Measurements from ENCODE around the gene NEDD4L.
"Not testable (repeated sequence)": the region's sequence is repeated elsewhere in the genome, so short reads cannot be mapped to it uniquely, and the experiment has no call there.

Gene NEDD4L

GRCh38 chr18:58272779-58273435, 228.9 kb downstream of the NEDD4L start:
- DNase-seq = no peak

DNA sequence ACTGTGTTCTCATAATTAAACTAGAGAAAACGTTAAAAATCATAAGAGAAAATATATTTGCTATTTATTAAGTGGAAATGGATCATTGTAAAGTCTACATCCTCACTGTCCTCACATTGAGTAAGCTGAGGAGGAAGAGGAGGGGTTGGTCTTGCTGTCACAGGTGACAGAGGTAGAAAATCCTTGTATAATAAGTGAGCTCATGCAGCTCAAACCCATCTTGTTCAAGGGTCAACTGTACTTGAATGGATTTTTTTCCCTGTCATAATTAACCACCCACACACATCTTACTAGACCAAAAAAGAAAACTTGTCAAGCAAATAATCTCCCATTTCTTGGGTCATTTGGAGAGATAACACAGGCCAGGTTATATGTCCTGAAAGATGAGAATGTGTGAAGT, 231.2 kb downstream of the NEDD4L start:
- DNase-seq = no peak

- no peak for DNase-seq
Observed at GRCh38 chr18:58276789-58277739, 233.0 kb downstream of the NEDD4L start.

- no peak for DNase-seq
Observed at GRCh38 chr18:58279504-58280175, 235.6 kb downstream of the NEDD4L start.

GRCh38 chr18:58280191-58280590, 236.2 kb downstream of the NEDD4L start:
- no peak for DNase-seq

DNA sequence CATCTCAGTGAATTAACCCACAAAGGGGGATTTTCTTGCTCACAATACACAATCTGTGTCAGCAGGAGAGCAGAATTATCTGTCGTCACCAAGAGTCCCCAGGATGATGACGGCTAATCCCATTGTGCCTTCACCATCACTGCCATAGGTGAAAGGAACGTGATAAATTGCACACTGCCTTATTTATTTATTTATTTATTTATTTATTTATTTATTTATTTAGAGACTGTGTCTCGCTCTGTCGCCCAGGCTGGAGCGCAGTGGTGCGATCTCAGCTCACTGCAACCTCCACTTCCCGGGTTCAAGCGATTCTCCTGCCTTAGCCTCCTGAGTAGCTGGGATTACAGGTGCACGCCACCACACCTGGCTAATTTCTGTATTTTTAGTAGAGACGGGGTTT, 238.8 kb downstream of the NEDD4L start:
- not testable (repeated sequence) for DNase-seq

DNA sequence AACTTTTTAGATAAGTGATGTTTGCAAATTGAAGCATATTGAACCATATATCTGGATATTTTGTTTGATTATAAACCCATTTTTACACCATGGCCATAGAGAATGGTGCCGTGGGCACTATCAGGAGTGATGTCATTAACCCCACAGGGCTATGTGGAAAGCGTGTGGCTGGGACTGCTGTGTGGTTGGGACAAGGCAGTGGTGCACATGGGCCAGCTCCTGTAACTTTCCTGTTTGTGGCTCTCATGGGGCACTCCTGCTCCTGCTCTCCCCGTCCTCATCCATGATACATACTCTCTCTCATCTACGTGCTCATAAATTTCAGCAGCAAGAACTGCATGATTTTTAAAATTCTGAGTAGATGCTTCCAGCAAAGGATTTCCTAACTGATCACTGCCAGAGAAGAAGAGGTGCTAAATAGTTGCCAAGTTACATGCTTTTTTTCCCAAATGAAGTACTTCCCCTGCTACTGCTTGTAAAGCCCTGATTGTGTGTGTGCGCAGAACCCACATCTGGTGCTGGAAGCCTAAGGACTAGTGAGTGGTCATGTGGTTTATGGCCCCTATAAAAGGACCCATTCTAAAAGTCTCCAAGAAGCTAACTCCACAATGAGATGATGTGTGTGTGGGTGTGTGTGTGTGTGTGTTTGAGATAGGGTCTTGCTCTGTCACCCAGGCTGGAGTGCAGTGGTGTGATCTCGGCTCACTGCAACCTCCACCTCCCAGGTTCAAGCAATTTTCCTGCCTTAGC, 240.8 kb downstream of the NEDD4L start:
- no peak for DNase-seq

DNA sequence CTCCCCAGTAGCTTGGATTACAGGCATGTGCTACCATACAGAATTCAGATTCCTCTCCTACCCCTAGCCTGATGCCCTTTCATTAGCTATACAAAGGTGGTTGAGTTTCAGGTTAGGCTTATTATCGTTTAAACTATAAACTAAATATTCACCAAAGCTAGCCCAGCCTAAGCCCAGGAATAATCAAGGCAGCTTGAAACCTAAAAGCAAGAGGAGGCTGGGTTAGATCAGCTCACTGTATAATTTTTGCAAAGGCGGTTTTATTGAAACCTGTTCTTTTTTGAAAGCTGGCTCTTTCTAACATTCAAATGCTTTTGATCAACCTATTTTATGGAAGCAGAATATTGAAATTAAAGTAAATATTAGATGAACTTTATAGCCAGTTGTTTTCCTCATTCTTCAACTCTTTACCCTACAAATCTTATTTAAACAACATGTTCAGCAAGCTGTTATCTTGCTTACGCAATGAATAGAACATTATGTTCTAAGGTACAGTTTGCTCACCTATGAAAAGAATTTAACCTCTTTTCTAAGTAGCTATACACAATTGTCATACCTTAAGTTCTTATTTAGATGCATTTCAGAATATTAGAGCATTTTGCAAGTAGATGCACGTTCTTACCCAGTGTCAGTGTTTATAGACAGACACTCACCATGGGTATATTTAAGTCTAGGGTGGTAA, 241.6 kb downstream of the NEDD4L start:
- no peak for DNase-seq

GRCh38 chr18:58286632-58287352, 242.8 kb downstream of the NEDD4L start:
- no peak for DNase-seq

GRCh38 chr18:58287353-58288274, 243.6 kb downstream of the NEDD4L start:
- no peak for DNase-seq

DNA sequence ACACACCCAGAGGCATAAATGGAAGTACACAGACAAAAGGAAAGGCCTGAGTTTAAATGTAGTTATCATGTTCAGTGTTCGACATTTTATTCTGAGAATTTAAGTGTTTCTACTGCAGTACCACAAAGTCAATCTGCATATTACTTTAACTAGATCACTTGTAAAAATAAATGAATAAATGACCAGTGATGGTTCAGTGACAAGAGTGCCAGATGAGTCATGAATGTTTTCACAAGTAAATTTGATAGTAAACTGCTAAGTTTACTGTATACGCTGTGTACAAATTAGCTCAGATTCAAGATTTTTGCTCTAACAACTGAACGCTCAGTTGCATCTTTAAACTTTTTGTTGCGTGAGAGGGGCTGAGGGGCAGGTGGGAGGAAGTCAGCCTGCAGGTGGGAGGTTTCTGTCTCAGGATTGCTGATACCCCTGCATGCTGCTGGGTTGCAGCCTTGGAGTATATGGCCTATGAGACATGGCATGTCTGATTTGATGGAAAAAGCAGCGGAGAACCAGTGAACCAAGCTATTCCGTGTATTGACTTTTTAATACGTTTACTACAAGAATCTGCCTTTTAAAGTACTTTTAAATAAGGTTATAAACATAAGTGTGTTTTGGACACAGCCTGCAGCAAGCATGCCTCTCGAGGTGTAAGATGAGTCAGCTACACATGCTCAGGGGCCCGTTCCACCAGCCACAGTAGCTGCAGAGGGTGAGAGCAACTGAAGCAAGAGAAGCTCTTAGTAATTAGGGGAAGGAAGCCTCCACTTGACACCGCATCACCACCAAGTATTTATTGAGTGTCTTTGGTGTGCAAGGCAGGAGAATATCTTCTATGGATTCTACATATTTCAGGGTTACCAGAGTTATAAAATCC, 245.1 kb downstream of the NEDD4L start:
- DNase-seq = no peak

- no peak for DNase-seq
Observed at GRCh38 chr18:58290116-58290695, 246.2 kb downstream of the NEDD4L start.

DNA sequence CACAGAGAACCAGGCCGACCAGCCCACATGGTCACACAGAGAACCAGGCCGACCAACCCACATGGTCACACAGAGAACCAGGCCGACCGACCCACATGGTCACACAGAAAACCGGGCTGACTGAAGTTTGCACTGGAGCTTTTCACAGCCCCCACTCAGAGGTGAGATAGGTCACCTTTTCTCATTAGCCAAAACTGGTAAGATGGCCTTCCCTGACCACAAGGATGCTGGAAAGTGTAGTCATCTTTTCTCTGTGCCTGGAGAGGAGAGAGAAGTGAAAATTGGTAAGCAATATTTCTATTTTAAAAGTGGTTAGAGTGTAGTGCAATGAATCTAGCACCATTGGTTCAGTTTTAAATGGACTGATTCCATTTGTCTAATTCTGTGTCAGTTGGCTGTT, 247.1 kb downstream of the NEDD4L start:
- DNase-seq = no peak

- DNase-seq = no peak
Observed at GRCh38 chr18:58292638-58293037, 248.6 kb downstream of the NEDD4L start.

- DNase-seq = no peak
Observed at GRCh38 chr18:58297198-58297597, 253.2 kb downstream of the NEDD4L start.

- no peak for DNase-seq
Observed at GRCh38 chr18:58298251-58299134, 254.5 kb downstream of the NEDD4L start.

DNA sequence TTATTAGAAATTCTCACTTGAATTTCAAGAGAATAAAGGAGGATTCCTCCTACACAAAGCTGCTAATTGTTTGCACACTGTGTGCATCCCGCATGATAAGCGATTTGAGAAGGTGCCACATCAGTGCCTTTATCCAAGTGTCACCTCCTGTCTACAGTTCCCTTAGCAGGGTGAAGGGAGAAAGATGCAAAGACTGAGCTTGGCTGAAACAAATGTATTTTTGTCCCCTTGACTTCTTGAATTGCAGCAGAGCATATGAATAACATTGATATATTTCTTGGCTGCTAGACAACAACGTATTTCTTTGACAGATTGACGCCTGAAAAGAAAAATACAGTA, 255.1 kb downstream of the NEDD4L start:
- DNase-seq = no peak

- no peak for DNase-seq
Observed at GRCh38 chr18:58299936-58300335, 255.9 kb downstream of the NEDD4L start.
